Activated T-cell treated with anti-CD3 and anti-CD28 coated beads for 48 hours (primary cell): ENCODE results near the gene ASGR2.

Experiments
- DNase-seq: peaks from one replicate; pipeline ENCODE4 v3.0.0-alpha.2; 2020; ENCODE audit warnings: low read depth

Gene ASGR2

GRCh38 chr17:7060165-7060891 is 54.3 kb downstream of the ASGR2 start:
- no peak for DNase-seq

GRCh38 chr17:7058831-7059447 is 55.7 kb downstream of the ASGR2 start:
- no peak for DNase-seq

GRCh38 chr17:7056386-7056785 is 58.2 kb downstream of the ASGR2 start:
- no peak for DNase-seq
